ENCODE results near the gene ALK. TPM values are rescaled to one million over a fixed set of nuclear protein-coding genes. Genes with fewer than 3 reads are reported as not detected.

Gene ALK
- polyA plus RNA-seq, 3 donors = not detected

- Histone ChIP-seq H3K4me2 (replicated peaks; ENCODE audit: extremely low read depth, low read length, poor library complexity, severe bottlenecking) (no peak overlapping the region), H2AFZ (ENCODE audit: insufficient read depth, low read depth, low read length, poor library complexity, severe bottlenecking) (no peak overlapping the region), H3K27ac (ENCODE audit: low read depth in 1 of 2, low read length in 2 of 2) (no peak overlapping the region), H3K79me2 (ENCODE audit: insufficient read depth, low read length) (no peaks in the 10 kb centered on the region), H3K4me3 (replicated peaks in 1 of 3; ENCODE audit: low read depth in 2 of 3, low read length in 3 of 3) (no peak overlapping the region), H4K20me1 (ENCODE audit: insufficient read depth, low read length) (no peaks in the 10 kb centered on the region), H3K4me1 (ENCODE audit: control insufficient read depth in 1 of 2, insufficient read depth in 2 of 2, low read length in 2 of 2) (no peaks in the 10 kb centered on the region), H3K27me3 (ENCODE audit: control insufficient read depth in 2 of 2, insufficient read depth in 2 of 2, low read length in 2 of 2) (no peaks in the 10 kb centered on the region), H3K9me3 (replicated peaks in 1 of 2; ENCODE audit: control insufficient read depth in 1 of 2, insufficient read depth in 1 of 2, low read length in 2 of 2) (no peaks in the 10 kb centered on the region), H3K36me3 (replicated peaks in 1 of 2; ENCODE audit: control insufficient read depth in 1 of 2, insufficient read depth in 2 of 2, low read length in 2 of 2) (no peaks in the 10 kb centered on the region), H3K9ac (ENCODE audit: insufficient read depth, low read length, poor library complexity, severe bottlenecking) (no peak overlapping the region)
- Mint-ChIP-seq H3K9me3 (peaks cover 0 to 2% (median 0%) of the 10 kb centered on the region in 7 donors), H3K36me3 (no peaks in the 10 kb centered on the region), H3K4me1 (no peaks in the 10 kb centered on the region), H3K27me3 (ENCODE audit: low read depth in 3 of 3) (peaks cover 0 to 2% (median 0%) of the 10 kb centered on the region in 3 donors), H3K27ac (no peak overlapping the region), H3K4me3 (no peak overlapping the region)
- no peak for TF ChIP-seq CTCF (IDR thresholded peaks at IDR 0.05)
- no peak for DNase-seq
- 78% methylated on average over 4 of the region's 8 CpGs for WGBS (ENCODE audit: insufficient coverage)
- intact Hi-C loops (cut with micrococcal nuclease) = no loop called here
Observed at GRCh38 chr2:29936020-29936419, 14.6 kb upstream of the ALK start.

- Mint-ChIP-seq H3K27ac (no peak overlapping the region), H3K4me3 (no peak overlapping the region), H3K9me3 (no peaks in the 10 kb centered on the region), H3K36me3 (no peaks in the 10 kb centered on the region), H3K27me3 (ENCODE audit: low read depth in 3 of 3) (peaks cover 0 to 12% (median 3%) of the 10 kb centered on the region in 3 donors), H3K4me1 (no peaks in the 10 kb centered on the region)
- no peaks in the 10 kb centered on the region for H3K79me2 ChIP-seq (ENCODE audit: insufficient read depth, low read length)
- intact Hi-C loops (cut with micrococcal nuclease) = no loop called here
- H3K4me2 ChIP-seq (replicated peaks; ENCODE audit: extremely low read depth, low read length, poor library complexity, severe bottlenecking) = no peak overlapping the region
- H3K9me3 ChIP-seq (replicated peaks in 1 of 2; ENCODE audit: control insufficient read depth in 1 of 2, insufficient read depth in 1 of 2, low read length in 2 of 2) = no peaks in the 10 kb centered on the region
- no peak overlapping the region for H3K27ac ChIP-seq (ENCODE audit: low read depth in 1 of 2, low read length in 2 of 2)
- H3K4me1 ChIP-seq (ENCODE audit: control insufficient read depth in 1 of 2, insufficient read depth in 2 of 2, low read length in 2 of 2) = no peaks in the 10 kb centered on the region
- H3K4me3 ChIP-seq (replicated peaks in 1 of 3; ENCODE audit: low read depth in 2 of 3, low read length in 3 of 3) = no peak overlapping the region
- no peak for DNase-seq
- no CpG with 5 or more reads among the region's 1 CpG for WGBS (ENCODE audit: insufficient coverage)
- TF ChIP-seq CTCF (IDR thresholded peaks at IDR 0.05) = no peak
- H3K36me3 ChIP-seq (replicated peaks in 1 of 2; ENCODE audit: control insufficient read depth in 1 of 2, insufficient read depth in 2 of 2, low read length in 2 of 2) = no peaks in the 10 kb centered on the region
- no peaks in the 10 kb centered on the region for H3K27me3 ChIP-seq (ENCODE audit: control insufficient read depth in 2 of 2, insufficient read depth in 2 of 2, low read length in 2 of 2)
- no peak overlapping the region for H2AFZ ChIP-seq (ENCODE audit: insufficient read depth, low read depth, low read length, poor library complexity, severe bottlenecking)
- H4K20me1 ChIP-seq (ENCODE audit: insufficient read depth, low read length) = no peaks in the 10 kb centered on the region
- H3K9ac ChIP-seq (ENCODE audit: insufficient read depth, low read length, poor library complexity, severe bottlenecking) = no peak overlapping the region
Observed at GRCh38 chr2:29931818-29932217, 10.4 kb upstream of the ALK start.

Measured in CD14-positive monocyte (primary cell).